CD4-positive, alpha-beta T cell treated with Interleukin-6 for 4 hours (primary cell): ENCODE measurements around the gene HSD17B3.
"Not testable (repeated sequence)": the region's sequence is repeated elsewhere in the genome, so short reads cannot be mapped to it uniquely, and the experiment has no call there.

ENCODE experiments used
- DNase-seq: peaks from one replicate; pipeline ENCODE4 v3.0.0-alpha.2; 2020; ENCODE audit warnings: mixed read lengths

Gene HSD17B3

GRCh38 chr9:96305171-96305570, 3.2 kb upstream of the HSD17B3 start:
- DNase-seq: no peak

GRCh38 chr9:96304230-96304629, 2.3 kb upstream of the HSD17B3 start:
- DNase-seq: no peak

DNA sequence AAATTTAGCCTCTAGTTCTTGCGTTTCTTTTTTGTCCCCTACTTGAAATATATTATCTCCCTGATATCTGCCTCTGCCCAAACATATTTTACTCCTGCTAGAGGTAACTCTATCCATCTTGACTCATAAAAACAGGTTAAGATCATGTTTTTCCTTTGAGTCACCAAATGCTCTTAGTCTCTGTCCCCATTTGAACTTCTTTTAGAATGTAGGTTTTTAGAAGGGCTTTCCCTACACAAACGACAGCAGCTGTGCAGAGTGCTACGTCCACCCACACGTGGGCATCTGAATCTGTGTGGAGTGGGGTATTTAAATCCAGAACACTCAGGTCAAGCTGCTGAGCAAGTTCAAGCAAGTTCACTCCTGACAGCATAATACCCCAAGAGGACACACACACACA, 2.2 kb downstream of the HSD17B3 start:
- DNase-seq: no peak

- DNase-seq: no peak
Measured at GRCh38 chr9:96294159-96294545, 7.8 kb downstream of the HSD17B3 start.

- no peak for DNase-seq
Measured at GRCh38 chr9:96293498-96294158, 8.3 kb downstream of the HSD17B3 start.

DNA sequence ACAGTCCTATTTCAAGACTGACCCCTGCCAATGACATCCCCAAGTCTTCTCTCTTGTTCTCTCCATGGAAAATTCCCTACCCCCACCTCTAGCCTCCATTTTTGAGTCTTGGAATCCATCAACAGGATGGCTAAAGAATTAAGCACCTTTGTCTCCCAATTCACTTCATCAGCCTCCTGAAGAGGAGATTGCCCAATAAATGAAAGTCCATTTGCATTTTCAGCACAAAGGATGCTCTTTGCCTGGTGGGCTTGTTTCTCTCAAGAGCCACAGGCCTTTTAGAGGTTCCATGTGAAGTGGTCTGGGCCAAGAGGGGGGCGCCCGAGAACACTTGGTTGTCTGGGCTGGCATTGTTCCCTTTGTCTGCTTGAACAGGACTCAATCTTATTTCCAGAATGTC, 12.6 kb downstream of the HSD17B3 start:
- no peak for DNase-seq

- DNase-seq: no peak
Measured at GRCh38 chr9:96281641-96282040, 20.3 kb downstream of the HSD17B3 start.

DNA sequence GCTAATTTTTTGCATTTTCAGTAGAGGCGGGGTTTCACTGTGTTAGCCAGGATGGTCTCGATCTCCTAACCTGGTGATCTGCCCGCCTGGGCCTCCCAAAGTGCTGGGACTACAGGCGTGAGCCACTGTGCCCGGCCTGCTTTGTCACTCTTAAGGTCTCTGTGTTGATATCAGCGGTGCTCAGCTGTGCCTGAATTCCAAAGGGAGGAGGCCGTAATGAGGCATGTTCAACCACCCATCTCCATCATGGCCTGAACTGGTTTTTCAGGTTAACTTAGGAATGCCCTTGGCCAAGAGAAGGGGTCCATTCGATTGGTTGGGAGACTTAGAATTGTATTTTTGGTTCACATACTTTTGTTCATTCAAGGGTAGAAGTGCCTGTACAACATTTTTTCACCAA, 22.0 kb downstream of the HSD17B3 start:
- DNase-seq: no peak

- no peak for DNase-seq
Measured at GRCh38 chr9:96274939-96275338, 27.0 kb downstream of the HSD17B3 start.

DNA sequence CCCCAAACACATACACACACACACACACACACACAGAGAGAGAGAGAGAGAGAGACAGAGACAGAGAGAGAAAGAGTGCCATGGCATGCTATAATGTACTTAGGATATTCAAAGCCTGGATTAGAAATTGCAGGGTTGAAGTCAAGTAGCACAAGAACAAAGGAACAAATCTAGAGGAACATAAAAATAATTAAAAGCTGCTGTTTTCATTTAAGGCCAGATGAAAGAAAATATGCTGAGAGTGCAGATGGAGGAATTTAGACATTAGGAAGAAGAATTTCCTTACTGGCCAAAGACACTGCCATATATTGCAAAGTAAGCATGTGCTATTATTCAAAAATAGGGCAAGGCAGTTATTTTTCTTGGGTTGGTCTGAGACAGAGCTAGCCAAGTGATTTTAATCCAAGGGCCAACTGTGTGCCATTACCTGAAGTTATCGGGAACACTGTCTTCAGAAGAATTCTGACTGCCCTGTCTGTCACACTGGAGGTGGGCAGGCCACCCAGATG, 31.7 kb downstream of the HSD17B3 start:
- DNase-seq: no peak

DNA sequence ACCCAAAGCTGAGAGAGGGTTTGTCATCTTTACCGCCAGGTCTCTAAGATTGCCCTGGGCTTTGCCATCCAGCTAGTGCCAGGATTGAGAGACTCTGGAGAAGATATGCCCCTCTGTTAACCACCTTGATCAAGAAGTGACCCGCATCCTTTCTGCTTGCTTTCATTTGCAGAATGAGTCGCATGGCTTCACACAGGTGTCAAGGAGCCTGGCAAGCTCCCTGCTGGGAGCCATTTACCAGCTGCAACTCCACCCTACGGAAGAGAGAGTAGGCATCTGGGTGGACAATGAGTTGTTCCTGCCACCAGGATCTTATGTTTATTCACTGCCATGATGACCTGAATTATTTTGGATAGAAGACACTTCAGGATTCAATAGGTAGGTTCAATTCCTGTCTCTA, 43.0 kb downstream of the HSD17B3 start:
- DNase-seq: no peak

- DNase-seq: no peak
Measured at GRCh38 chr9:96256800-96257199, 45.2 kb downstream of the HSD17B3 start.

GRCh38 chr9:96255698-96256097, 46.3 kb downstream of the HSD17B3 start:
- DNase-seq: no peak

- DNase-seq: no peak
Measured at GRCh38 chr9:96253059-96253696, 48.8 kb downstream of the HSD17B3 start.

DNA sequence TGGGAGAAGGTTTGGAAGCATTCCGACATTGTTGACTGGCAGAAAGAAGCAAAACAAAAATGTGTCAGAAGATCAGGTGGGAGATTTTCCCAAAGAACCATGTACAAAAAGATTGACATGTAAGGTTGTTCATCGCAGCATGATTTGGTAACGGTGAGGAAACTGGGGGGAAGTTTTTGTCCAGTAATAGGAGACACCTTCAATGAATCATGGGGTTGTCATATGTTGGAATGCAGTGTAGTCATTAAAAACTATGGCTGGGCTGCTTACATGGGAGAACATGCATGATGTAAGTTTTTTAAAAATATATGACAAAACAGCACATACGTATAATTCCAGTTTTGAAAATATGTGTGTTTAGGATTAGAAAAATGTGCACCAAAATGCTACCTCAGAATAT, 50.5 kb downstream of the HSD17B3 start:
- DNase-seq: no peak

DNA sequence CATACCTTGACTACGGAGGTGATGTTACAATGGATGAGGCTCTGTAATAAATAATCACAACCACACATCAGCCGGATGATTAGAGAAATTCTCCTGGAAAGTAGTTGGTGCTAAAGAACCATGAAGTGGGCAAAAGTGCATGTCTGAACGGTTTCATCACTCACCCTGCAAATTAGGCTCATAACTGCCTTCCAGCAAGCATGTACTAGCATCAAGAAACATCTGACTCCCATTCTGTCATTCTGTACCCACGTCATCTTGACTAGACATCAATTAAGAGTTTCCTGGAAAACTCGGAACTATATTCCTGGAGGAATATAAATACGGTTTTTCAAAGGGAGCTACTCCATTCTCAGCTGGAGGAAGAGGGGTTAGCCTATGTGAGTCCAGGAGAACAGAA, 52.2 kb downstream of the HSD17B3 start:
- DNase-seq: no peak

GRCh38 chr9:96246267-96246671, 55.7 kb downstream of the HSD17B3 start:
- DNase-seq: no peak

- no peak for DNase-seq
Measured at GRCh38 chr9:96245399-96245798, 56.6 kb downstream of the HSD17B3 start.

DNA sequence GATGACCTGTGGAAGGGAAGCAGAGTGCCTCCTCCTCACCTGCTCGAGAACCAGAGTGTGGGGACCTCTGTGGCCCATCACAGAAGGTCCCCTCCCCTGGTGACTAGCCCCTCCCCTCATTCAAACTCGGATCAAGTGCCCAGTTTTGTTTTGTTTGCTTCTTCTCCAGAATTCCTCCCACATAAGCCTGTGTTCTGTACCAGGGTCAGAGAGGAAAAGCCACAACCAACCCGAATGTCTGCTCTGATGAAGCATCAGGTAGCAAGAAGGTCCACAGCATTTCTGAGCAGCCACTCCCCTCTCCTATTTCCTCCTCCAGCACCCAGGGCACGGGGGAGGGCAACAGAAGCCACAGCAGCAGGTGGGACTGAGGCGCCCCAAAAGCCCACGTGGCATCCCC, 58.2 kb downstream of the HSD17B3 start:
- DNase-seq: no peak

DNA sequence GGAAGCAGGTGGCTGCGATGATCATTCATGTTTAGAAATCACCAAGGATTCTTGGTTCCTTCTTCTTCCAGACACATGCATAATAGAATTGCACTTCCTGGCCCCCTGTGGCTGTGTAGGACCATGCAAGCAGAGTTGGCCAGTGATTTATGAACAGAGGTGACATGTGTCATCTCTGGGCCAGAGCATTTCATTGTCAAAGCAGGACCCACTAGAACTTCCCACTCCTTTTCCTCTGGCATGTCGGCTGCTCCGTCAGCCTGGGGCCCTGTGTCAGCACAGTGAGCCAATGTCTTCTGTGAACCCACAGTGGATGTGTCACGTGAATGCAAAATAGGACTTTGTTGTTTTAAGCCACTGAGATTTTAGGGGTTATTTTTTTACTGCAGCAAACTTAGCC, 59.2 kb downstream of the HSD17B3 start:
- DNase-seq: no peak

DNA sequence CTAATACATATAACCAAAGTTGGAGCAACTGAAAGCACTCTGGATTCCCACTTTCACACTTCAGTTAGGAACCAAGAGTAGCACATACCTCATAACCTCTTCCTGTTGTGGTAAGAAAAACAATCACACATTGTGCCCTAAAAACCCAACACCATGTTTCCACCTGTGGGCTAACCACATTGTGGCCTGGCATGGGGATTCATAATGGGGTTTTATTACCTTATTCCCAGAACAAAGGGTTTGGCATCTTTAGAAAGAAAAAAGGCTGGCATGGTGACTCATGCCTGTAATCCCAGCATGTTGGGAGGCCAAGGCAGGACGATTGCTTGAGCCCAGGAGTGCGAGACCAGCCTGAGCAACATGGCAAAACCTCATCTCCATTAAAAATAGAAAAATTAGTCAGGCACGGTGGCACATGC, 60.6 kb downstream of the HSD17B3 start:
- DNase-seq: no peak

DNA sequence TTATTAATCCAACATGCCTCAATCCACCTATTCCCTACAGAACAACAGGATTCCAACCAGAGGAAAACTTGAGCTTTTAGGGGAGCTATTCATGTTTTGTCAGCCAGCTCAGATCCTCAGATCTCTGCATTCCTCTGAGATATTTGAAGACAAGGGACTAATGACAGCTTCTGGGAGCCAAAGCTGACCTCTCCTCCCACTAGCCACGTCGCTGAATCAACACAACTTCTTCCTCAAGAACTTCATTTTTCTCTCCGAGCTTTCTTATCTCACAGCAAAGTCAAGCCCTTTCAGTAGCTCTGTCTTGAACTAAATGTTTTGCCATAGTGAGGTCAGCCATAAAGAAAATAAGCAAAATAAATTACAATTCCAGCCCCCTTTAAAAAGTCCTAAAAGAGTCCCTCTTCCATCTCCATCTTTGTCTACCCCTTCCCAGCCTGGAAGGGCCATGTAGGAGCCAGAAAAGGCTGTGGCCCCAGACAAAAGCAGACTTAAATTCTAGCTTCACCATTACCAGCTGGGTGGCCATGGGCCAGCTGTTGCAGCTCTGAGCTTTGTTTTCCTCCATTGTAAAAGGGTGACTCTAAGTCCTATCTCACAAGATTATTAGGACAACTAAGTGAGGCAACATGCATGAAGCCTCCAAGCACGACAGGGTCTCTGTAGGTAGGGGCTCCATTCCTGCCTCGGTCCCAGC, 65.0 kb downstream of the HSD17B3 start:
- DNase-seq: no peak

DNA sequence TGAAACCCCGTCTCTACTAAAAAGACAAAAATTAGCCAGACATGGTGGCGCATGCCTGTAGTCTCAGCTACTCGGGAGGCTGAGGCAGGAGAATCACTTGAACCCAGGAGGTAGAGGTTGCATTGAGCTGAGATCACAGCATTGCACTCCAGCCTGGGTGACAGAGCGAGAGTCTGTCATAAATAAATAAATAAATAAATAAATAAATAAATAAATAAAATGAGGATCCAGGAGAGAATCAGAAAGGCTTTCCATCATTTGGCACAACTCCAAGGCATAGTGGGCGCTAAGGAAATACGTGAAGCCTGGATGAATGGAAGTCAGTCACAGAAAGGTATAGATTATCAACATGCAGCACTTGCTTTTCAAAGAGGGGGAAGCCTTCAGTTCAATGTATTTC, 65.6 kb downstream of the HSD17B3 start:
- not testable (repeated sequence) for DNase-seq
